H1 (cell line): ENCODE measurements around the gene ANGPTL8. TPM values are rescaled to one million over a fixed set of nuclear protein-coding genes. Genes with fewer than 3 reads are reported as not detected.
A peak's percentile ranks its signal among the peaks of the same experiment; 100 is the strongest.

ENCODE experiments used
- CTCF ChIA-PET: fragments of 300-600 bp; sonication (Branson Sonifier 250); formaldehyde crosslinking; loops from one replicate; lab custom pipeline; 2021; ENCODE audit not compliant: partially characterized antibody; lab: Charles Lee
- POLR2A ChIA-PET: fragments of 300-600 bp; sonication (Branson Sonifier 250); formaldehyde crosslinking; loops from one replicate; lab custom pipeline; 2021; ENCODE audit warnings: inconsistent platforms; ENCODE audit not compliant: partially characterized antibody; lab: Charles Lee
- DNase-seq, 2 experiments: peaks; one replicate each; pipeline versions ENCODE4 v3.0.0 to v3.0.0-alpha.2; 2010 to 2022; ENCODE audit warnings: low spot score in 2 of 2, low read depth in 1 of 2, mixed read lengths in 1 of 2
- FAIRE-seq: peaks from 2 replicates; lab custom pipeline; 2011; peaks lifted over from hg19 to GRCh38; lab: Jason Lieb, UNC
- H2AFZ ChIP-seq: 2 replicates; pipeline ENCODE4 v1.8.1; 2012; ENCODE audit warnings: low read length, inconsistent platforms
- H2AK5ac ChIP-seq: 2 replicates; pipeline ENCODE4 v1.6.1; 2013; ENCODE audit warnings: low read depth, low read length
- H2BK120ac ChIP-seq: replicated peaks from 2 replicates; pipeline ENCODE3; 2013; ENCODE audit warnings: low read depth, low read length, inconsistent platforms
- H2BK12ac ChIP-seq: 2 replicates; pipeline ENCODE4 v1.6.1; 2013; ENCODE audit warnings: low read depth, low read length
- H2BK15ac ChIP-seq: 2 replicates; pipeline ENCODE4 v1.6.1; 2013; ENCODE audit warnings: low read length
- H2BK20ac ChIP-seq: 2 replicates; pipeline ENCODE4 v1.6.1; 2013; ENCODE audit warnings: low read length
- H2BK5ac ChIP-seq: 2 replicates; pipeline ENCODE4 v1.6.1; 2013; ENCODE audit warnings: low read depth, low read length
- H3K14ac ChIP-seq: 2 replicates; pipeline ENCODE4 v1.6.1; 2013; ENCODE audit warnings: inconsistent platforms; ENCODE audit not compliant: insufficient read length
- H3K18ac ChIP-seq: 2 replicates; pipeline ENCODE4 v1.6.1; 2013; ENCODE audit warnings: low read length; ENCODE audit errors: extremely low read depth
- H3K23ac ChIP-seq: 2 replicates; pipeline ENCODE4 v1.6.1; 2013; ENCODE audit warnings: inconsistent platforms; ENCODE audit not compliant: insufficient read length
- H3K23me2 ChIP-seq: 2 replicates; pipeline ENCODE4 v1.6.1; 2013; ENCODE audit warnings: low read depth, low read length
- H3K27ac ChIP-seq: 2 replicates; pipeline ENCODE4 v1.6.1; 2011; ENCODE audit warnings: low read depth, low read length, inconsistent platforms
- H3K27me3 ChIP-seq, 4 experiments: replicated peaks in 1 of 4; 1 replicate in 1 of 4; 2 replicates in 3 of 4; pipeline versions ENCODE4 v1.6.1 to v1.8.1; 2011 to 2013; ENCODE audit warnings: low read length in 3 of 4, mild to moderate bottlenecking in 3 of 4, inconsistent platforms in 2 of 4, mixed read lengths in 2 of 4, moderate library complexity in 1 of 4; ENCODE audit not compliant: control insufficient read depth in 3 of 4, insufficient read depth in 3 of 4; ENCODE audit errors: extremely low read depth in 1 of 4
- H3K36me3 ChIP-seq, 4 experiments: 2 replicates each; pipeline versions ENCODE4 v1.6.1 to v1.8.1; 2011 to 2013; ENCODE audit warnings: mild to moderate bottlenecking in 4 of 4, low read length in 3 of 4, moderate library complexity in 2 of 4, control low read depth in 1 of 4, inconsistent platforms in 1 of 4; ENCODE audit not compliant: insufficient read depth in 4 of 4, control insufficient read depth in 2 of 4
- H3K4ac ChIP-seq: replicated peaks from 2 replicates; pipeline ENCODE3; 2013; ENCODE audit warnings: low read length, low read depth, mixed read lengths, inconsistent platforms; ENCODE audit not compliant: insufficient read length
- H3K4me1 ChIP-seq, 4 experiments: replicated peaks in 1 of 4; 1 replicate in 1 of 4; 2 replicates in 3 of 4; pipeline versions ENCODE4 v1.6.1 to v1.8.1; 2011 to 2013; ENCODE audit warnings: low read length in 3 of 4, inconsistent platforms in 2 of 4, mixed read lengths in 1 of 4; ENCODE audit not compliant: insufficient read depth in 4 of 4, control insufficient read depth in 3 of 4
- H3K4me2 ChIP-seq, 2 experiments: 2 replicates each; pipeline versions ENCODE4 v1.6.1 to v1.8.1; 2011 to 2013; ENCODE audit warnings: low read depth in 2 of 2, low read length in 2 of 2, control low read depth in 1 of 2, inconsistent platforms in 1 of 2, mild to moderate bottlenecking in 1 of 2; ENCODE audit not compliant: insufficient read depth in 1 of 2
- H3K4me3 ChIP-seq, 4 experiments: fragments of 200-600, 300-600 bp in 1 of 4; sonication (generic), shearing (Covaris generic), sonication (Bioruptor Twin) in 1 of 4; 2 replicates each; pipeline versions ENCODE4 v1.5.1 to v1.8.1; 2011 to 2016; ENCODE audit warnings: low read length in 4 of 4, low read depth in 3 of 4, control low read depth in 2 of 4, inconsistent platforms in 2 of 4, mild to moderate bottlenecking in 2 of 4, mixed read lengths in 1 of 4, moderate library complexity in 1 of 4; ENCODE audit not compliant: insufficient read depth in 2 of 4; ENCODE audit errors: extremely low read depth in 1 of 4
- H3K56ac ChIP-seq: replicated peaks from 2 replicates; pipeline ENCODE3; 2013; ENCODE audit warnings: low read depth, mild to moderate bottlenecking, mixed read lengths, low read length, inconsistent platforms; ENCODE audit not compliant: insufficient read length
- H3K79me1 ChIP-seq: 2 replicates; pipeline ENCODE4 v1.6.1; 2013; ENCODE audit warnings: low read depth, low read length, control low read depth
- H3K79me2 ChIP-seq, 2 experiments: 2 replicates each; pipeline versions ENCODE4 v1.6.1 to v1.8.1; 2012 to 2013; ENCODE audit warnings: low read length in 2 of 2, mild to moderate bottlenecking in 2 of 2, inconsistent platforms in 1 of 2; ENCODE audit not compliant: insufficient read depth in 2 of 2, control insufficient read depth in 1 of 2
- H3K9ac ChIP-seq, 4 experiments: replicated peaks in 1 of 4; 1 replicate in 1 of 4; 2 replicates in 3 of 4; pipeline versions ENCODE4 v1.6.1 to v1.8.1; 2011 to 2013; ENCODE audit warnings: low read depth in 3 of 4, low read length in 3 of 4, control low read depth in 2 of 4, mild to moderate bottlenecking in 2 of 4, moderate library complexity in 2 of 4, inconsistent platforms in 1 of 4; ENCODE audit errors: extremely low read depth in 1 of 4
- H3K9me3 ChIP-seq, 2 experiments: 2 replicates each; pipeline versions ENCODE4 v1.6.1 to v1.8.1; 2012 to 2013; ENCODE audit warnings: mild to moderate bottlenecking in 2 of 2, moderate library complexity in 2 of 2, control low read depth in 1 of 2, inconsistent platforms in 1 of 2, low read depth in 1 of 2, low read length in 1 of 2, mixed read lengths in 1 of 2; ENCODE audit not compliant: insufficient read depth in 2 of 2
- H4K20me1 ChIP-seq, 2 experiments: replicated peaks in 1 of 2; 2 replicates each; pipeline versions ENCODE3 to v1.8.1; 2011 to 2013; ENCODE audit warnings: inconsistent platforms in 2 of 2, low read length in 2 of 2, mild to moderate bottlenecking in 1 of 2; ENCODE audit not compliant: insufficient read depth in 2 of 2, control insufficient read depth in 1 of 2
- H4K5ac ChIP-seq: 2 replicates; pipeline ENCODE4 v1.6.1; 2013; ENCODE audit warnings: low read length, low read depth, mixed read lengths, inconsistent platforms; ENCODE audit not compliant: insufficient read length
- H4K8ac ChIP-seq: 2 replicates; pipeline ENCODE4 v1.8.0; 2013; ENCODE audit warnings: mild to moderate bottlenecking, moderate library complexity, low read length, inconsistent platforms; ENCODE audit not compliant: insufficient read depth; ENCODE audit errors: extremely low read depth
- H4K91ac ChIP-seq: replicated peaks from 2 replicates; pipeline ENCODE3; 2013; ENCODE audit warnings: low read length, mixed read lengths, inconsistent platforms; ENCODE audit not compliant: insufficient read length
- ASH2L ChIP-seq: fragments of 200-600, 300-600 bp; sonication (generic); IDR thresholded peaks from one replicate; pipeline ENCODE4 v1.7.1; 2017; ENCODE audit warnings: low read length
- BRCA1 ChIP-seq: IDR thresholded peaks from 2 replicates; pipeline ENCODE4 v1.6.1; 2012; ENCODE audit warnings: low read depth, low read length, improper control_type of control experiment
- NRF1 ChIP-seq: IDR thresholded peaks from 2 replicates; pipeline ENCODE4 v1.6.1; 2011; ENCODE audit warnings: mild to moderate bottlenecking, low read depth, low read length, improper control_type of control experiment
- RNF2 ChIP-seq: fragments of 200-900, 300-1000 bp; sonication (generic); IDR thresholded peaks from 2 replicates; pipeline ENCODE4 v1.7.1; 2016; ENCODE audit warnings: borderline replicate concordance, low read depth, mild to moderate bottlenecking, antibody characterized with exemption, low read length; ENCODE audit not compliant: poor library complexity, severe bottlenecking; ENCODE audit errors: missing control alignments
- SIN3A ChIP-seq, 2 experiments: IDR thresholded peaks in 1 of 2; conservative IDR thresholded peaks in 1 of 2; 2 replicates each; pipeline ENCODE4 v1.6.1; 2011 to 2012; ENCODE audit warnings: low read length in 2 of 2, improper control_type of control experiment in 1 of 2, low read depth in 1 of 2, mild to moderate bottlenecking in 1 of 2
- TAF1 ChIP-seq: IDR thresholded peaks from 2 replicates; pipeline ENCODE4 v1.6.1; 2011; ENCODE audit warnings: mild to moderate bottlenecking, low read depth, low read length
- TEAD4 ChIP-seq: IDR thresholded peaks from 2 replicates; pipeline ENCODE4 v1.6.1; 2012; ENCODE audit warnings: low read depth, low read length, inconsistent platforms, mixed read lengths
- whole genome bisulfite sequencing, 2 experiments: shearing (Covaris generic) in 1 of 2; methylation state at CpG; one replicate each; pipeline versions ENCODE4 v1.1.6 to v1.1.7; 2013 to 2015; ENCODE audit warnings: low lambda C conversion rate in 2 of 2, mixed read lengths in 2 of 2, inconsistent platforms in 1 of 2, low coverage in 1 of 2, missing lambda C conversion rate in 1 of 2; ENCODE audit not compliant: insufficient replicate concordance in 2 of 2, insufficient coverage in 1 of 2, insufficient read length in 1 of 2; ENCODE audit errors: extremely low coverage in 1 of 2, missing lambda C conversion rate in 1 of 2; 5-methylcytosine and 5-hydroxymethylcytosine counted together
- polyA plus RNA-seq, 7 experiments: library from polyadenylated mRNA; depleted of rRNA in 3 of 7; stranded (reverse) in 5 of 7; unstranded in 2 of 7; fragments of >200 nt in 5 of 7; fragments of 200-250 nt in 2 of 7; gene quantifications; 1 replicate in 5 of 7; 2 replicates in 1 of 7; 4 replicates in 1 of 7; pipeline versions ENCODE4 v1.2.1 to v1.2.3, GENCODE V29; 2011 to 2013; ENCODE audit warnings: missing spikeins in 2 of 7, mixed read lengths in 2 of 7
- total RNA-seq: library from RNA; stranded (reverse); fragmentation: NEBNext Ultra II Directional; extraction: Animal tissue kit (Norgen Biotek cat#: 25700); gene quantifications from 2 replicates; pipeline ENCODE4 v1.2.1, GENCODE V29; 2021

ANGPTL8 gene
- total and polyA plus RNA-seq, 2 of the 8 experiments (the other 6 are each of a cell fraction or from before 2014, with no cell fraction given), result not detected

DNA sequence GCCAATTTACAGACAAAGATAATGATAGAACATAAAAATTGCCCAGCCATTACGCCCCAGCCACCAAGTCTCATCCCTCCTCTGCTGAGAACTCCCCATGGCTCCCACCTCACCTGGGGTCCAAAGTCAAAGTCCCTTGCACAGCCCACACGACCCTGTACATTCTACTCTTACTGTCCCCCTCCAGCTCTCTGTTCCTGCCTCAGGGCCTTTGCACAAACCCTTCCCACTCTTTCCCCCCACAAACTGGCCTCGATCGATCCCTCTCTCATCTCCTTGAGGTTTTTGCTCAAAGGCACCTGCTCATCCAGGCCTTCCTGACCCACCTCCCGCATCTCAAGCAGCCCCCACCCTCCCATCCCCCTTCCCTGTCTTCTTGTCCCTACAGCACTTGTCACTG is 21.6 kb downstream of the ANGPTL8 start:
- Histone ChIP-seq H4K20me1 (peaks cover 0 to 2% of the 10 kb centered on the region in 2 experiments), H4K8ac (no peak overlapping the region), H2BK120ac (no peak overlapping the region), H3K14ac (no peak overlapping the region), H3K56ac (no peak overlapping the region), H4K91ac (no peak overlapping the region), H2BK15ac (no peak overlapping the region), H3K4me1 (peaks cover 0 to 9% (median 3%) of the 10 kb centered on the region in 4 experiments; a peak in 5 of 7 replicates), H3K18ac (no peak overlapping the region), H2AFZ (no peak overlapping the region), H3K27ac (no peak overlapping the region), H3K4ac (no peak overlapping the region), H4K5ac (no peak overlapping the region), H2BK12ac (no peak overlapping the region), H3K79me1 (peaks cover 3% of the 10 kb centered on the region; the same call in 1 of the 2 replicates), H2BK5ac (no peak overlapping the region), H3K4me3 (peak overlapping the region; percentile 39 to 77 (median 72); a peak in 3 of 8 replicates), H3K4me2 (peak overlapping the region; percentile 58 to 80), H3K27me3 (no peaks in the 10 kb centered on the region), H3K9ac (no peak overlapping the region), H3K9me3 (no peaks in the 10 kb centered on the region), H3K23me2 (no peaks in the 10 kb centered on the region; the same call in 1 of the 2 replicates), H3K36me3 (no peaks in the 10 kb centered on the region), H3K23ac (no peak overlapping the region), H2BK20ac (no peak overlapping the region), H3K79me2 (peaks cover 0 to 6% of the 10 kb centered on the region in 2 experiments; a peak in 1 of 4 replicates), H2AK5ac (no peak overlapping the region)
- ChIA-PET POLR2A (interaction anchor here (0.9 to 1.4 kb wide), 3 partner anchors 9 to 114 kb away, joined by 3 to 5 read pairs (median 3); partner anchors contain the start of gene SWSAP1), CTCF (interaction anchor here (0.9 to 1.4 kb wide), 2 partner anchors 18 to 26 kb away, joined by 3 read pairs; no protein-coding TSS in a partner anchor)
- DNase-seq (no peak), FAIRE-seq (no peak)
- 78% methylated on average over 4 of the region's 5 CpGs; no CpG with 5 or more reads in 1 of the 2 experiments for WGBS, 2 experiments
- TF ChIP-seq TAF1 (no peak), TEAD4 (no peak), NRF1 (no peak), SIN3A (conservative IDR thresholded peaks at IDR 0.05 in 1 of 2, IDR thresholded peaks at IDR 0.05 in 1 of 2; ENCODE audit: low read depth in 1 of 2, low read length in 2 of 2) (no peak), ASH2L (no peak), RNF2 (no peak), BRCA1 (no peak)
